Endometrium (tissue), 2 donors: ENCODE data around the gene GJA1.
"Not testable (repeated sequence)": the region's sequence is repeated elsewhere in the genome, so short reads cannot be mapped to it uniquely, and the experiment has no call there.

ENCODE experiments used
- FAIRE-seq: peaks from 2 replicates; lab custom pipeline; 2012; peaks lifted over from hg19 to GRCh38; lab: Jason Lieb, UNC
- donor health status: control.
- donor health status: control.

Gene GJA1

GRCh38 chr6:121437851-121438651, 2.6 kb downstream of the GJA1 start:
- FAIRE-seq, result no peak

- peak; percentile 74 for FAIRE-seq
Observed at GRCh38 chr6:121438869-121439268, 3.4 kb downstream of the GJA1 start.

GRCh38 chr6:121439475-121439874, 4.0 kb downstream of the GJA1 start:
- FAIRE-seq, result no peak

GRCh38 chr6:121439926-121440325, 4.5 kb downstream of the GJA1 start:
- peak; percentile 78 for FAIRE-seq

GRCh38 chr6:121441477-121441876, 6.0 kb downstream of the GJA1 start:
- no peak for FAIRE-seq

GRCh38 chr6:121442576-121442975, 7.1 kb downstream of the GJA1 start:
- FAIRE-seq, result no peak

- FAIRE-seq, result no peak
Observed at GRCh38 chr6:121443971-121444541, 8.6 kb downstream of the GJA1 start.

- FAIRE-seq, result not testable (repeated sequence)
Observed at GRCh38 chr6:121446705-121447104, 11.3 kb downstream of the GJA1 start.

- not testable (repeated sequence) for FAIRE-seq
Observed at GRCh38 chr6:121447746-121448145, 12.3 kb downstream of the GJA1 start.

GRCh38 chr6:121448528-121448927, 13.1 kb downstream of the GJA1 start:
- not testable (repeated sequence) for FAIRE-seq

- no peak for FAIRE-seq
Observed at GRCh38 chr6:121449331-121449730, 13.9 kb downstream of the GJA1 start.

- FAIRE-seq, result no peak
Observed at GRCh38 chr6:121450242-121450641, 14.8 kb downstream of the GJA1 start.

- no peak for FAIRE-seq
Observed at GRCh38 chr6:121451250-121451649, 15.8 kb downstream of the GJA1 start.

- no peak for FAIRE-seq
Observed at GRCh38 chr6:121453191-121453590, 17.7 kb downstream of the GJA1 start.

GRCh38 chr6:121460170-121460569, 24.7 kb downstream of the GJA1 start:
- FAIRE-seq, result no peak

- no peak for FAIRE-seq
Observed at GRCh38 chr6:121463087-121463486, 27.6 kb downstream of the GJA1 start.

GRCh38 chr6:121465101-121465500, 29.7 kb downstream of the GJA1 start:
- FAIRE-seq, result no peak

GRCh38 chr6:121479486-121480098, 44.1 kb downstream of the GJA1 start:
- no peak for FAIRE-seq

- no peak for FAIRE-seq
Observed at GRCh38 chr6:121480099-121480713, 44.8 kb downstream of the GJA1 start.

GRCh38 chr6:121482004-121482693, 46.7 kb downstream of the GJA1 start:
- FAIRE-seq, result peak; percentile 53

GRCh38 chr6:121482751-121483150, 47.3 kb downstream of the GJA1 start:
- FAIRE-seq, result no peak

- FAIRE-seq, result peak; percentile 82
Observed at GRCh38 chr6:121485359-121485811, 49.9 kb downstream of the GJA1 start.
